DOHH2 (cell line): ENCODE results near the gene TMPRSS13.

ENCODE experiments used
- H3F3A ChIP-seq: fragments of 200-600 bp; sonication (generic), shearing (Covaris generic); 2 replicates; pipeline ENCODE4 v1.6.0; 2016; ENCODE audit warnings: antibody characterized with exemption, mild to moderate bottlenecking; ENCODE audit not compliant: control insufficient read depth, insufficient read depth
- H3K27ac ChIP-seq: fragments of 200-600 bp; sonication (generic); 2 replicates; pipeline ENCODE4 v1.5.1; 2014; ENCODE audit warnings: low read depth, mild to moderate bottlenecking, low read length, moderate library complexity
- H3K27me3 ChIP-seq: fragments of 200-600 bp; sonication (generic); 2 replicates; pipeline ENCODE4 v1.6.1; 2014; ENCODE audit warnings: mild to moderate bottlenecking, low read length, mixed read lengths; ENCODE audit not compliant: control insufficient read depth
- H3K36me3 ChIP-seq: fragments of 200-600 bp; sonication (generic); 2 replicates; pipeline ENCODE4 v1.6.1; 2014; ENCODE audit warnings: mild to moderate bottlenecking, low read length, moderate library complexity, mixed read lengths; ENCODE audit not compliant: control insufficient read depth
- H3K4me1 ChIP-seq: fragments of 200-600 bp; sonication (generic); 2 replicates; pipeline ENCODE4 v1.6.1; 2014; ENCODE audit warnings: mild to moderate bottlenecking, low read length, mixed read lengths; ENCODE audit not compliant: control insufficient read depth
- H3K4me2 ChIP-seq: fragments of 200-600 bp; sonication (generic); 2 replicates; pipeline ENCODE4 v1.6.0; 2014; ENCODE audit warnings: mild to moderate bottlenecking, low read length, moderate library complexity
- H3K4me3 ChIP-seq: fragments of 200-600 bp; sonication (generic); 2 replicates; pipeline ENCODE4 v1.5.1; 2014; ENCODE audit warnings: mild to moderate bottlenecking, low read length, mixed read lengths
- H3K79me2 ChIP-seq: fragments of 200-600 bp; sonication (generic); 2 replicates; pipeline ENCODE4 v1.6.1; 2014; ENCODE audit warnings: mild to moderate bottlenecking, low read length, mixed read lengths; ENCODE audit not compliant: control insufficient read depth
- H3K9me2 ChIP-seq: fragments of 200-600 bp; sonication (generic); replicated peaks from 2 replicates; pipeline ENCODE4 v1.6.1; 2014; ENCODE audit warnings: mild to moderate bottlenecking, low read length, mixed read lengths; ENCODE audit not compliant: control insufficient read depth
- H3K9me3 ChIP-seq: fragments of 200-600 bp; sonication (generic); 2 replicates; pipeline ENCODE4 v1.6.1; 2014; ENCODE audit warnings: antibody characterized with exemption, low read length, mixed read lengths; ENCODE audit not compliant: control insufficient read depth, insufficient read depth
- H4K20me1 ChIP-seq: fragments of 200-600 bp; sonication (generic); 2 replicates; pipeline ENCODE4 v1.6.0; 2014; ENCODE audit warnings: low read depth, mild to moderate bottlenecking, antibody characterized with exemption, low read length, moderate library complexity; ENCODE audit not compliant: control insufficient read depth, insufficient read depth
- CTCF ChIP-seq: fragments of 200-600 bp; sonication (generic); IDR thresholded peaks from one replicate; pipeline ENCODE4 v1.5.1; 2014; ENCODE audit warnings: antibody characterized with exemption, mild to moderate bottlenecking, low read depth, low read length; ENCODE audit not compliant: poor library complexity, severe bottlenecking
- EZH2phosphoT487 ChIP-seq: fragments of 200-600 bp; sonication (generic); IDR thresholded peaks from 2 replicates; pipeline ENCODE4 v1.6.1; 2017; ENCODE audit warnings: borderline replicate concordance, mild to moderate bottlenecking, antibody characterized with exemption, low read length, moderate library complexity, mixed read lengths

TMPRSS13 gene

DNA sequence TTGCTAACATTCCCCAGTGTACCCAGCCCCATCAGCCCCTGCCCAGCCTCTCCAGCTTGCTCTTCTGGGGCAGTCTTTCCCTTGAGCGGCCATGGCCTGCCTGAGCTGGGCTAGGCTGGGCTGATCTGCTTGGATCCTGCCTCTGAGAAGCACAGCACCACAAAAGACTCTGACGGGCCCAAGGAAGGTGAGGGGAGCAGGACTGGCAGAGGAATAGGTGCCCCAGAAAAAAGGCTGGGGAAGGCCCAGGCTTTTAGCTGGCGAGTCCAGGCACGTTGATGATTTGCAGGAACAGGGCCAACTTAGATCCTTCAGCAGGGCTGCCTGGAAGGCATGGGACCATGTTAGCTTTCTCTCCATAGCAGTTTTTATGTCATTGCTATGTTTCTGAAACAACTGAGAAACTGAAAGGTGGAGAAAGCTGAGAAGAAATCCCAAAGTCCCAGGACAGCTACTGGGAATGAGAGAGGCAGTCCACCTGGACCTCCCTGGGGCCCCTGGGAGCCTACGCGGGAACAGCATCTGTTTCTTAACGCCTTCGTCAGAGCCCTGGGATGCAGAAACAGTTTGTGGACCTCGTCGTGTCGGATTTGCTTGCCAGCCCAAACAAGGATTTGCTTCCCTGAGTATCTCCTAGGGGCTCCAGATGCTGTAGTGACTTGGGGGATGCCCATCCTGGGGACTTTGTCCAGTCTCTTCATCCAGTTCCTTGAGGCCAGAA, 28.3 kb downstream of the TMPRSS13 start:
- no peak overlapping the region for H3K27ac ChIP-seq
- no peak overlapping the region for H3K4me3 ChIP-seq
- no peak overlapping the region for H3K4me2 ChIP-seq
- no peaks in the 10 kb centered on the region for H3K9me2 ChIP-seq
- no peaks in the 10 kb centered on the region for H3K36me3 ChIP-seq
- no peaks in the 10 kb centered on the region for H3K79me2 ChIP-seq
- H4K20me1 ChIP-seq = no peaks in the 10 kb centered on the region
- no peaks in the 10 kb centered on the region for H3K9me3 ChIP-seq
- peaks cover 19% of the 10 kb centered on the region for H3K27me3 ChIP-seq
- no peaks in the 10 kb centered on the region for H3F3A ChIP-seq
- H3K4me1 ChIP-seq = no peaks in the 10 kb centered on the region
- TF ChIP-seq CTCF (no peak), EZH2phosphoT487 (no peak)

DNA sequence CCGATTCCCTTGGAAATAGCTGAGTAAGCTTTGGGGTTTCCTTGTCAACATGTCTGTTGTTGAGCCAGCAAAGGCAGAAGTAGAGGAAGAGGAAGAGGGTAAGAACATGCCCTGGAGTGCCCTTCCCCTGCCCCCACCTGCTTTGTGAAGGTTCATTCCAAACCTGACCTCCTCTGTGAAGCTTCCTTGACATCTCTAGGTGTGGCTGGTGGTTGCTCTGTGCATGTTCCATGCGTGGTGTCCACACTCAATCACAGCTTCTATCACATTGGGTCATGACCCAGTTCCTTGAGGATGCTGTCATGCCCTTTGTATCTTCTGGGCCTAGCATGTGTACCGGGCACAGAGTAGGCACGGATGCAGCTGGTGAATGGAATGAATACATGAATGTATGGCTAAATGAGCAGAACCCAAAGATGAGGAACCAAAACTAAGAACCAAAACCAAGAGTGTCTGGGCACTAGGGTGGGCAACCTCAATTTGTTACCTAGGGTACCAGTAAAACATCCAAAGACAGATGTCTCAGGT, 29.0 kb downstream of the TMPRSS13 start:
- TF ChIP-seq EZH2phosphoT487 = no peak
- no peak for TF ChIP-seq CTCF
- Histone ChIP-seq H3K4me1 (no peaks in the 10 kb centered on the region), H3K9me3 (no peaks in the 10 kb centered on the region), H3K27me3 (peaks cover 22% of the 10 kb centered on the region), H3K79me2 (no peaks in the 10 kb centered on the region), H3K4me2 (no peak overlapping the region), H3K4me3 (no peak overlapping the region), H3K27ac (no peak overlapping the region), H3K9me2 (no peaks in the 10 kb centered on the region), H4K20me1 (no peaks in the 10 kb centered on the region), H3F3A (no peaks in the 10 kb centered on the region), H3K36me3 (no peaks in the 10 kb centered on the region)

- Histone ChIP-seq H4K20me1 (no peaks in the 10 kb centered on the region), H3F3A (no peaks in the 10 kb centered on the region), H3K36me3 (no peaks in the 10 kb centered on the region), H3K4me1 (no peaks in the 10 kb centered on the region), H3K27ac (no peak overlapping the region), H3K79me2 (no peaks in the 10 kb centered on the region), H3K4me2 (no peak overlapping the region), H3K9me2 (no peaks in the 10 kb centered on the region), H3K27me3 (peaks cover 30% of the 10 kb centered on the region), H3K4me3 (no peak overlapping the region), H3K9me3 (no peaks in the 10 kb centered on the region)
- TF ChIP-seq CTCF = no peak
- no peak for TF ChIP-seq EZH2phosphoT487
Observed at GRCh38 chr11:117898059-117898458, 31.1 kb downstream of the TMPRSS13 start.
